GM20000 (cell line): Measurements from ENCODE around the gene RFX2.

ENCODE experiments used
- DNase-seq: peaks from one replicate; pipeline ENCODE4 v3.0.0; 2012; ENCODE audit warnings: low spot score
- CTCF ChIP-seq: IDR thresholded peaks from 2 replicates; pipeline ENCODE4 v1.5.1; 2012; ENCODE audit warnings: mild to moderate bottlenecking, control low read depth; ENCODE audit errors: extremely low read depth, missing control alignments

RFX2 gene

GRCh38 chr19:6087074-6087571 lies 23.2 kb downstream of the RFX2 start:
- DNase-seq, result peak; percentile 74
- no peak for TF ChIP-seq CTCF

GRCh38 chr19:6086068-6086788 lies 24.1 kb downstream of the RFX2 start:
- no peak for TF ChIP-seq CTCF
- DNase-seq, result no peak

GRCh38 chr19:6084821-6085220 lies 25.5 kb downstream of the RFX2 start:
- DNase-seq, result no peak
- no peak for TF ChIP-seq CTCF

GRCh38 chr19:6079107-6079506 lies 31.2 kb downstream of the RFX2 start:
- TF ChIP-seq CTCF, result no peak

GRCh38 chr19:6078068-6078467 lies 32.2 kb downstream of the RFX2 start:
- no peak for TF ChIP-seq CTCF
- DNase-seq, result no peak

More at GRCh38 chr19:6079107-6079506, 31.2 kb downstream of the RFX2 start:
- DNase-seq, result no peak

GRCh38 chr19:6076675-6077463 lies 33.4 kb downstream of the RFX2 start:
- no peak for TF ChIP-seq CTCF
- no peak for DNase-seq

GRCh38 chr19:6076291-6076665 lies 34.0 kb downstream of the RFX2 start:
- DNase-seq, result no peak
- no peak for TF ChIP-seq CTCF
